Gastroesophageal sphincter (tissue), 4 donors: ENCODE results near the gene RAD51B. TPM values are rescaled to one million over a fixed set of nuclear protein-coding genes. Genes with fewer than 3 reads are reported as not detected.

Experiments
- ATAC-seq: fragments of 150-250 bp; one replicate; pipeline ENCODE4 v1.9.1; 2016; ENCODE audit warnings: mild to moderate bottlenecking, moderate library complexity
- H3K27ac ChIP-seq, 4 donors: fragments of 200-600 bp; sonication (generic) in 3 of 4; 1 replicate in 3 of 4; 2 replicates in 1 of 4; pipeline ENCODE4 v1.5.1; 2016 to 2019
- H3K27me3 ChIP-seq: fragments of 200-600 bp; sonication (generic); one replicate; pipeline ENCODE4 v1.5.1; 2019
- H3K36me3 ChIP-seq, 2 donors: fragments of 200-600 bp; sonication (generic); one replicate each; pipeline ENCODE4 v1.5.1; 2019; ENCODE audit warnings: control low read depth in 1 of 2
- H3K4me1 ChIP-seq, 3 donors: fragments of 200-600 bp; sonication (generic); 1 replicate in 2 of 3; 2 replicates in 1 of 3; pipeline ENCODE4 v1.5.1; 2016 to 2019; ENCODE audit warnings: control low read depth in 2 of 3
- H3K4me3 ChIP-seq, 2 donors: fragments of 200-600 bp; sonication (generic); one replicate each; pipeline ENCODE4 v1.5.1; 2019; ENCODE audit warnings: mild to moderate bottlenecking in 1 of 2, moderate library complexity in 1 of 2
- H3K9me3 ChIP-seq, 3 donors: fragments of 200-600 bp; sonication (generic); one replicate each; pipeline ENCODE4 v1.5.1; 2017 to 2019; ENCODE audit warnings: control low read depth in 2 of 3
- EP300 ChIP-seq: sonication (generic); formaldehyde crosslinking; IDR thresholded peaks from one replicate; pipeline ENCODE4 v1.6.1; 2017; ENCODE audit warnings: antibody characterized with exemption, mild to moderate bottlenecking
- POLR2A ChIP-seq, 2 donors: fragments of 450-650 bp; IDR thresholded peaks; one replicate each; pipeline ENCODE4 v1.6.1; 2017; ENCODE audit warnings: antibody characterized with exemption in 2 of 2, mild to moderate bottlenecking in 2 of 2, moderate library complexity in 1 of 2
- POLR2AphosphoS5 ChIP-seq: sonication (generic); formaldehyde crosslinking; IDR thresholded peaks from one replicate; pipeline ENCODE4 v1.6.1; 2017; ENCODE audit warnings: antibody characterized with exemption
- WGBS, 2 donors: methylation state at CpG; one replicate each; pipeline ENCODE4 v1.1.5; 2018; ENCODE audit warnings: low coverage in 1 of 2; 5-methylcytosine and 5-hydroxymethylcytosine counted together
- total RNA-seq, 4 donors: library from RNA; depleted of rRNA; stranded (reverse); fragments of >200 nt; gene quantifications; one replicate each; pipeline ENCODE4 v1.1.0, GENCODE V29; 2016
- TF ChIP-seq, protein P1 (sequence below), 4 experiments: fragments of 200-600 bp in 2 of 4; fragments of 450-650 bp in 2 of 4; sonication (generic) in 1 of 4; IDR thresholded peaks; one replicate each; pipeline ENCODE4 v1.5.1; 2017 to 2019; ENCODE audit warnings: antibody characterized with exemption in 4 of 4, mild to moderate bottlenecking in 2 of 4, moderate library complexity in 2 of 4

Gene RAD51B
- total RNA-seq, 4 donors from 2014 or later = 5.1 to 7.0 (median 6.0) TPM

DNA sequence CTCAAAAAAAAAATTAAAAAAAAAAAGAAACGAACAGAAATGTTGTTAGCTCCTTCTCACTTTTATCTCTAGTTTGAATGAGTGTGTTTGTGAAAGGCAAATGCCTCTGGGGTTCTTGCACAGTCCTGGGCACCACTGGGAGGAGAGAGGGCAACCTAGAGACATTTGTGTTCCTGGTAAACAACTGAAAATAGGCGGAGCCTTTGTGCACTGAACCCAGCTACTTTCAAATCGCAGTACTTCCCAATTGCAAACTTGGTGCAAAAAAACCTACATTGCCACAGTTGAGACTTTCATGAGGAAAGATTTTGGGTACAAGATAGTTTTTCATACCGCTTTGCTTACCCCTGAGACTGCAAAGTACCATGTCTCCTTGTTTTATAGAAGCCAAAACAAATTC, 543.3 kb downstream of the RAD51B start:
- TF ChIP-seq POLR2A (IDR thresholded peaks at IDR 0.05) (no peak), EP300 (no peak), POLR2AphosphoS5 (no peak)
- TF ChIP-seq, protein P1, sequence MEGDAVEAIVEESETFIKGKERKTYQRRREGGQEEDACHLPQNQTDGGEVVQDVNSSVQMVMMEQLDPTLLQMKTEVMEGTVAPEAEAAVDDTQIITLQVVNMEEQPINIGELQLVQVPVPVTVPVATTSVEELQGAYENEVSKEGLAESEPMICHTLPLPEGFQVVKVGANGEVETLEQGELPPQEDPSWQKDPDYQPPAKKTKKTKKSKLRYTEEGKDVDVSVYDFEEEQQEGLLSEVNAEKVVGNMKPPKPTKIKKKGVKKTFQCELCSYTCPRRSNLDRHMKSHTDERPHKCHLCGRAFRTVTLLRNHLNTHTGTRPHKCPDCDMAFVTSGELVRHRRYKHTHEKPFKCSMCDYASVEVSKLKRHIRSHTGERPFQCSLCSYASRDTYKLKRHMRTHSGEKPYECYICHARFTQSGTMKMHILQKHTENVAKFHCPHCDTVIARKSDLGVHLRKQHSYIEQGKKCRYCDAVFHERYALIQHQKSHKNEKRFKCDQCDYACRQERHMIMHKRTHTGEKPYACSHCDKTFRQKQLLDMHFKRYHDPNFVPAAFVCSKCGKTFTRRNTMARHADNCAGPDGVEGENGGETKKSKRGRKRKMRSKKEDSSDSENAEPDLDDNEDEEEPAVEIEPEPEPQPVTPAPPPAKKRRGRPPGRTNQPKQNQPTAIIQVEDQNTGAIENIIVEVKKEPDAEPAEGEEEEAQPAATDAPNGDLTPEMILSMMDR (IDR thresholded peaks at IDR 0.05) = no peak
- 73 to 75% methylated on average over 3 to 4 of the region's 4 CpGs for WGBS, 2 donors
- peaks cover 14 to 75% (median 21%) of the 10 kb centered on the region in 3 donors for H3K4me1 ChIP-seq
- H3K9me3 ChIP-seq = no peaks in the 10 kb centered on the region
- no peaks in the 10 kb centered on the region for H3K36me3 ChIP-seq
- H3K27me3 ChIP-seq = no peaks in the 10 kb centered on the region
- H3K27ac ChIP-seq = peak overlapping the region in 1 of 4 donors; percentile 75
- H3K4me3 ChIP-seq = no peak overlapping the region
- ATAC-seq = no peak

DNA sequence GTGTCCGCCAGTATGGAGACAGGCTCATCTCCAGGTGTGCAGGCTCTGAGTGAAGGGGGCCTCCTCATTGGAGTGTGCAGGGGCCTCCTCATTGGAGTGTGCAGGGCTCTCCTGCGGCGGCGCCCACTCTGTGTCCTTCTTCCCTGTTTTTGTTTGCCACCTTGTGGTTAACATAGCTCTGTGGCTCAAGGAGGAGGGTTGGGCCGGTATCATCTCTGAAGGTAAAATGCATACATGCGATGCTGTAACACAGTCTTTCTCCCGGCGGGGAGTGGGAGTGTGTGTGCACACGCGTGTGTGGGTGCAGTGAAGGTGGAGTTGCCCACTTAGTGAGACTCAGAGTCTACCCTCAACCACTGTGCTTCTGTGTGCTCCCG, 543.9 kb downstream of the RAD51B start:
- H3K27me3 ChIP-seq = no peaks in the 10 kb centered on the region
- peak overlapping the region in 3 of 4 donors; percentile 67 to 75 (median 72) for H3K27ac ChIP-seq
- H3K4me3 ChIP-seq = no peak overlapping the region
- no peaks in the 10 kb centered on the region for H3K9me3 ChIP-seq
- H3K36me3 ChIP-seq = no peaks in the 10 kb centered on the region
- 75 to 93% methylated on average over 2 to 6 of the region's 11 CpGs for WGBS, 2 donors
- H3K4me1 ChIP-seq = peaks cover 14 to 74% (median 21%) of the 10 kb centered on the region in 3 donors
- TF ChIP-seq, protein P1 (IDR thresholded peaks at IDR 0.05) = no peak
- no peak for TF ChIP-seq POLR2AphosphoS5
- TF ChIP-seq EP300 = no peak
- ATAC-seq = no peak

DNA sequence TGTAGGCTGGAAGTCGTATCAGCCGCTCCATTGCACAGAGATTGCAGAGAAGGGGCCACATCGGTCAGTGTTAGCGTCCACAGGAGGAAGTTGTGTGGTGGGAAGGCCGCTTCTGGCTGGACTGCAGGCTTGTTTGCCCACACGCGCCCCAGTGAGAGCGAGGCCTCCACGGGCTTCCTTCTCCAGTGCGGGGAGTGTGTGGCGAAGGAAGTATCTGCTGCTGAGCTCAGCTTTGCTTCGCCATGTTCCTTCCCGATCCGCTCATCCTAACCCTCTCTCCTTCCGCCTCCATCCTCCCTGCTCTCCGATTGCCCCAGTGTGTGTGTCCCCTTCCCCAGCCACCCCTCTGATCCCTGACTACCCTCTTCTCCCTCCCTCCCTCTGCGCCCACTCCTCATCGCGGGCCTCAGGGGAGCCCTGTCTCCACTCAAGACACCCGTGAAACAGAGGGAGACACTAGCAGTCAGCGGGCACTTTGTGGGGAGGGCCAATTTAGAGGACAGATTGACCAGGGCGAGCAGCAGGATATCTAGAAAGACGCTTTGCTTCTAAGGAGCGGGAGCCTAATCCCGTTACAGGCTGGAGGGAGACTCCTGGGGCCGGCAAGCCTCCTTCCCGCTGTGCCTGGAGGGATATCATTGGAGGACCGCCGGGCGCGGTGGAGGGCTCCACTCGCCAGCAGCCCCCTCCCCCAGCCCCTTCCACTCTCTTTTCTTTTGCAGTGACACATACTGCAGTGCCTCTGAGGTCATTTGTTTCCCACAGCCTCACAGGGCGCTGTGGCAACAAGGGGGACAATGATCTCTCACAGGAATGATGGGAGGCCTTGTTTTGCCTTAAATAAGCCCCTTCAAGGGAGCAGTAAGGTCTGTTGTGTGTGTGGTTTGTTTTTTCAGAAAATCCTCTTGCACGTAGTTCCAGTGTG, 544.5 kb downstream of the RAD51B start:
- H3K4me1 ChIP-seq = peaks cover 11 to 67% (median 21%) of the 10 kb centered on the region in 3 donors
- H3K9me3 ChIP-seq = no peaks in the 10 kb centered on the region
- H3K4me3 ChIP-seq = no peak overlapping the region
- 84% methylated on average over 9 of the region's 34 CpGs; no CpG with 5 or more reads in 1 of the 2 donors for WGBS, 2 donors
- TF ChIP-seq, protein P1 (IDR thresholded peaks at IDR 0.05) = no peak
- TF ChIP-seq EP300 (no peak), POLR2AphosphoS5 (no peak), POLR2A (IDR thresholded peaks at IDR 0.05) (no peak)
- peak overlapping the region; percentile 7 to 75 (median 70) for H3K27ac ChIP-seq
- H3K36me3 ChIP-seq = no peaks in the 10 kb centered on the region
- H3K27me3 ChIP-seq = no peaks in the 10 kb centered on the region
- no peak for ATAC-seq

DNA sequence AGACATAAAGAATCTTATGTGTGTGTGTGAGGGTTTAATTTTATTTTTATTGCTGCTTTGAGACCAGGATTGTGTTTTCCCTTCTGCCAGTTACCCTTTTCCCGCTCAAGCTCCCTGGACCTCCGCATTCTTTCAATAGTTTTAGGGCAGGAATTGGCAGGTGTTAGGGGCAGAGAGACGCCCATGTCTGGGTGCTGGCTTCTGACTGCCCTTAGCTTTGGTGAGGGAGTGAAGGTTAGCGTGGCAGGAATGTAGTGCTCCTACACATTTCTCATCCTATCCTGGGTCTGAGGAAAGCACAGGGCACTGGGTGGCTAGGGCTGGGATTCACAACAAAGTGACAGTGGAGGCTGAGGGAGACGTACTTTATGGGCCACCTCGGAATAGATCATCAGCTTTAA, 545.2 kb downstream of the RAD51B start:
- peaks cover 4 to 66% (median 14%) of the 10 kb centered on the region in 3 donors for H3K4me1 ChIP-seq
- TF ChIP-seq EP300 = no peak
- TF ChIP-seq, protein P1 (IDR thresholded peaks at IDR 0.05) = no peak
- TF ChIP-seq POLR2AphosphoS5 = no peak
- no peak for TF ChIP-seq POLR2A (IDR thresholded peaks at IDR 0.05)
- WGBS, 2 donors = 27 to 58% methylated on average over 2 to 6 of the region's 6 CpGs

More for the DNA sequence above, 545.2 kb downstream of the RAD51B start:
- no peaks in the 10 kb centered on the region for H3K36me3 ChIP-seq
- no peak overlapping the region for H3K4me3 ChIP-seq
- H3K27ac ChIP-seq = peak overlapping the region; percentile 7 to 75 (median 70)
- no peaks in the 10 kb centered on the region for H3K27me3 ChIP-seq
- H3K9me3 ChIP-seq = no peaks in the 10 kb centered on the region
- no peak for ATAC-seq
